Liver (tissue), 3 donors: ENCODE data around the gene PTPRS.

Experiments used
- EGR1 ChIP-seq, 2 donors: IDR thresholded peaks; 2 replicates each; pipeline ENCODE4 v1.6.1; 2016 to 2018; ENCODE audit warnings: antibody characterized with exemption in 2 of 2, low read depth in 2 of 2
- FOXA1 ChIP-seq: IDR thresholded peaks from 2 replicates; pipeline ENCODE4 v1.6.1; 2016; ENCODE audit warnings: antibody characterized with exemption
- GABPA ChIP-seq, 2 donors: IDR thresholded peaks in 1 of 2; conservative IDR thresholded peaks in 1 of 2; 2 replicates each; pipeline ENCODE4 v1.6.1; 2016; ENCODE audit warnings: antibody characterized with exemption in 2 of 2, mild to moderate bottlenecking in 1 of 2, moderate library complexity in 1 of 2
- JUND ChIP-seq, 2 donors: IDR thresholded peaks; 2 replicates each; pipeline ENCODE4 v1.6.1; 2016; ENCODE audit warnings: antibody characterized with exemption in 2 of 2
- SP1 ChIP-seq: IDR thresholded peaks from 2 replicates; pipeline ENCODE4 v1.6.1; 2018; ENCODE audit warnings: antibody characterized with exemption, mild to moderate bottlenecking
- TAF1 ChIP-seq: conservative IDR thresholded peaks from 2 replicates; pipeline ENCODE4 v1.6.1; 2016; ENCODE audit warnings: antibody characterized with exemption, mild to moderate bottlenecking
- YY1 ChIP-seq: IDR thresholded peaks from 2 replicates; pipeline ENCODE4 v1.6.1; 2016; ENCODE audit warnings: antibody characterized with exemption, mild to moderate bottlenecking
- TF ChIP-seq, protein P1 (sequence below): fragments of 150-350 bp; IDR thresholded peaks from 2 replicates; pipeline ENCODE4 v1.5.1; 2017; ENCODE audit warnings: improper control_type of control experiment, low read depth, low read length; ENCODE audit not compliant: missing input control
- TF ChIP-seq, protein P2 (sequence below): IDR thresholded peaks from 2 replicates; pipeline ENCODE4 v1.6.1; 2016; ENCODE audit warnings: antibody characterized with exemption
- TF ChIP-seq, protein P3 (sequence below): IDR thresholded peaks from 2 replicates; pipeline ENCODE4 v1.6.1; 2016; ENCODE audit warnings: antibody characterized with exemption, mild to moderate bottlenecking
- TF ChIP-seq, protein P4 (sequence below): IDR thresholded peaks from 2 replicates; pipeline ENCODE4 v1.6.1; 2016; ENCODE audit warnings: antibody characterized with exemption
- donor health status: healthy.
- donor health status: healthy.

DNA sequence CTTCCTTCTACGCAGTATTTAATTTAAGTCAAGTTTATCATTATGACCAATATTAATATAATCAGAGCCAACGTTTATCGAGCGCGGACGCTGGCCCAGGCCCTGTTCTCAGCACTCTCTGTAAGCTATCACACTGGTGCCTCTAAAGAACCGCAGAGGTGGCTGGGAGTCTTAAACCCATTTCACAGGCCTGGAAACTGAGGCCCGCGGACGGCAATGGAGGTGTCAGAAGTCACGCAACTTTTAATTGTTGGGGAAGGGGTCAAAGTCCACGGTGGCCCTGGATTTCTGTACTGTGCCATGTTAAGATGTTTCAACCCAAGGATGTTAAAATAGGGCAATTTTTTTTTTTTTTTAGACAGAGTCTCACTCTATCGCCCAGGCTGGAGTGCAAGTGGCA lies 8.8 kb downstream of the PTPRS start:
- TF ChIP-seq, protein P1, sequence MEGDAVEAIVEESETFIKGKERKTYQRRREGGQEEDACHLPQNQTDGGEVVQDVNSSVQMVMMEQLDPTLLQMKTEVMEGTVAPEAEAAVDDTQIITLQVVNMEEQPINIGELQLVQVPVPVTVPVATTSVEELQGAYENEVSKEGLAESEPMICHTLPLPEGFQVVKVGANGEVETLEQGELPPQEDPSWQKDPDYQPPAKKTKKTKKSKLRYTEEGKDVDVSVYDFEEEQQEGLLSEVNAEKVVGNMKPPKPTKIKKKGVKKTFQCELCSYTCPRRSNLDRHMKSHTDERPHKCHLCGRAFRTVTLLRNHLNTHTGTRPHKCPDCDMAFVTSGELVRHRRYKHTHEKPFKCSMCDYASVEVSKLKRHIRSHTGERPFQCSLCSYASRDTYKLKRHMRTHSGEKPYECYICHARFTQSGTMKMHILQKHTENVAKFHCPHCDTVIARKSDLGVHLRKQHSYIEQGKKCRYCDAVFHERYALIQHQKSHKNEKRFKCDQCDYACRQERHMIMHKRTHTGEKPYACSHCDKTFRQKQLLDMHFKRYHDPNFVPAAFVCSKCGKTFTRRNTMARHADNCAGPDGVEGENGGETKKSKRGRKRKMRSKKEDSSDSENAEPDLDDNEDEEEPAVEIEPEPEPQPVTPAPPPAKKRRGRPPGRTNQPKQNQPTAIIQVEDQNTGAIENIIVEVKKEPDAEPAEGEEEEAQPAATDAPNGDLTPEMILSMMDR = no peak
- TF ChIP-seq EGR1 (IDR thresholded peaks at IDR 0.05; ENCODE audit: low read depth in 2 of 2) = no peak
- TF ChIP-seq TAF1 = no peak
- TF ChIP-seq JUND (IDR thresholded peaks at IDR 0.05) = no peak
- TF ChIP-seq GABPA (IDR thresholded peaks at IDR 0.05 in 1 of 2, conservative IDR thresholded peaks at IDR 0.05 in 1 of 2) = no peak
- TF ChIP-seq, protein P2, sequence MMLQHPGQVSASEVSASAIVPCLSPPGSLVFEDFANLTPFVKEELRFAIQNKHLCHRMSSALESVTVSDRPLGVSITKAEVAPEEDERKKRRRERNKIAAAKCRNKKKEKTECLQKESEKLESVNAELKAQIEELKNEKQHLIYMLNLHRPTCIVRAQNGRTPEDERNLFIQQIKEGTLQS = no peak
- TF ChIP-seq YY1 = no peak
- no peak for TF ChIP-seq SP1
- TF ChIP-seq, protein P3, sequence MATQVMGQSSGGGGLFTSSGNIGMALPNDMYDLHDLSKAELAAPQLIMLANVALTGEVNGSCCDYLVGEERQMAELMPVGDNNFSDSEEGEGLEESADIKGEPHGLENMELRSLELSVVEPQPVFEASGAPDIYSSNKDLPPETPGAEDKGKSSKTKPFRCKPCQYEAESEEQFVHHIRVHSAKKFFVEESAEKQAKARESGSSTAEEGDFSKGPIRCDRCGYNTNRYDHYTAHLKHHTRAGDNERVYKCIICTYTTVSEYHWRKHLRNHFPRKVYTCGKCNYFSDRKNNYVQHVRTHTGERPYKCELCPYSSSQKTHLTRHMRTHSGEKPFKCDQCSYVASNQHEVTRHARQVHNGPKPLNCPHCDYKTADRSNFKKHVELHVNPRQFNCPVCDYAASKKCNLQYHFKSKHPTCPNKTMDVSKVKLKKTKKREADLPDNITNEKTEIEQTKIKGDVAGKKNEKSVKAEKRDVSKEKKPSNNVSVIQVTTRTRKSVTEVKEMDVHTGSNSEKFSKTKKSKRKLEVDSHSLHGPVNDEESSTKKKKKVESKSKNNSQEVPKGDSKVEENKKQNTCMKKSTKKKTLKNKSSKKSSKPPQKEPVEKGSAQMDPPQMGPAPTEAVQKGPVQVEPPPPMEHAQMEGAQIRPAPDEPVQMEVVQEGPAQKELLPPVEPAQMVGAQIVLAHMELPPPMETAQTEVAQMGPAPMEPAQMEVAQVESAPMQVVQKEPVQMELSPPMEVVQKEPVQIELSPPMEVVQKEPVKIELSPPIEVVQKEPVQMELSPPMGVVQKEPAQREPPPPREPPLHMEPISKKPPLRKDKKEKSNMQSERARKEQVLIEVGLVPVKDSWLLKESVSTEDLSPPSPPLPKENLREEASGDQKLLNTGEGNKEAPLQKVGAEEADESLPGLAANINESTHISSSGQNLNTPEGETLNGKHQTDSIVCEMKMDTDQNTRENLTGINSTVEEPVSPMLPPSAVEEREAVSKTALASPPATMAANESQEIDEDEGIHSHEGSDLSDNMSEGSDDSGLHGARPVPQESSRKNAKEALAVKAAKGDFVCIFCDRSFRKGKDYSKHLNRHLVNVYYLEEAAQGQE = no peak
- TF ChIP-seq, protein P4, sequence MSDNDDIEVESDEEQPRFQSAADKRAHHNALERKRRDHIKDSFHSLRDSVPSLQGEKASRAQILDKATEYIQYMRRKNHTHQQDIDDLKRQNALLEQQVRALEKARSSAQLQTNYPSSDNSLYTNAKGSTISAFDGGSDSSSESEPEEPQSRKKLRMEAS = no peak
- TF ChIP-seq FOXA1 = no peak
